GM23338 (cell line): ENCODE measurements around the gene ANTXR1. TPM values are rescaled to one million over a fixed set of nuclear protein-coding genes. Genes with fewer than 3 reads are reported as not detected.

Experiments used
- ETS1 ChIP-seq: IDR thresholded peaks from 2 replicates; pipeline ENCODE4 v1.6.1; 2016; ENCODE audit warnings: antibody characterized with exemption
- EZH2phosphoT487 ChIP-seq: fragments of 200-600 bp; sonication (generic); IDR thresholded peaks from one replicate; pipeline ENCODE4 v1.8.1; 2018; ENCODE audit warnings: antibody characterized with exemption; ENCODE audit not compliant: unreplicated experiment
- JUNB ChIP-seq: IDR thresholded peaks from one replicate; pipeline ENCODE4 v1.6.1; 2016; ENCODE audit warnings: antibody characterized with exemption; ENCODE audit not compliant: unreplicated experiment
- NANOG ChIP-seq: IDR thresholded peaks from 2 replicates; pipeline ENCODE4 v1.6.1; 2016; ENCODE audit warnings: antibody characterized with exemption, borderline replicate concordance
- ZNF114 ChIP-seq: fragments of 250-450 bp; sonication (Bioruptor Pico); IDR thresholded peaks from 2 replicates; pipeline ENCODE4 v1.5.0; 2020; ENCODE audit warnings: mild to moderate bottlenecking, moderate library complexity
- ZNF331 ChIP-seq: fragments of 250-450 bp; sonication (Bioruptor Pico); IDR thresholded peaks from 2 replicates; pipeline ENCODE4 v1.5.0; 2020; ENCODE audit warnings: low read depth, mild to moderate bottlenecking, moderate library complexity
- polyA plus RNA-seq: library from polyadenylated mRNA; unstranded; fragments of >200 nt; fragmentation: Nextera tagmentation; extraction: Ambion mirVana; gene quantifications from 2 replicates; pipeline ENCODE4 v1.2.1, GENCODE V29; 2016
- total RNA-seq: library from RNA; depleted of rRNA; stranded (reverse); fragments of >200 nt; shearing (Covaris generic); gene quantifications from 2 replicates; pipeline ENCODE4 v1.2.3, GENCODE V29; 2014
- TF ChIP-seq, protein P1 (sequence below): fragments of 250-450 bp; sonication (Bioruptor Pico); IDR thresholded peaks from 2 replicates; pipeline ENCODE4 v1.5.0; 2020; ENCODE audit warnings: mild to moderate bottlenecking, moderate library complexity
- TF ChIP-seq, protein P2 (sequence below), 2 experiments: fragments of 200-600 bp in 1 of 2; sonication (generic) in 1 of 2; conservative IDR thresholded peaks; 2 replicates each; pipeline versions ENCODE4 v1.5.1 to v1.6.1; 2016 to 2017; ENCODE audit warnings: antibody characterized with exemption in 2 of 2, low read depth in 2 of 2, mild to moderate bottlenecking in 2 of 2, moderate library complexity in 1 of 2

The ANTXR1 gene
- total and polyA plus RNA-seq, 2 experiments from 2014 or later = 16.1 to 23.1 TPM

DNA sequence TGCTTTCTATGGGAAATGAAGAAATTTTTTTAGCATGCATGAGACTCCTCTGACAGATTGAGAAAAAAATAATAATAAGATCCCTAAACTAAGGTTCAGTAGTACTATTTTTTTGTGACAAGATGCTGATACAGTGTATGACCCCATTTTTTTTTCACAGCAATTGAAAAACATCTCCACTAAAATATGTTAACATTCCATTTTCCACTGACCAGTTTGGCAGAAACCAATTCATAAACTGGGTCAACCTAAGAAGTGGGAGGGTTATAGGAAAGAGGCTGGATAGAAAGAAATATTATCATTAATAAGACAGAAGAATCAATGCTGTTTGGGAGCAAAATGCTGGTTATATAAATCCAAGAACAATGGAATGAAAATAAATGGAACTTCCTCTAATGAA is 182.7 kb downstream of the ANTXR1 start (continued):
- TF ChIP-seq, protein P1, sequence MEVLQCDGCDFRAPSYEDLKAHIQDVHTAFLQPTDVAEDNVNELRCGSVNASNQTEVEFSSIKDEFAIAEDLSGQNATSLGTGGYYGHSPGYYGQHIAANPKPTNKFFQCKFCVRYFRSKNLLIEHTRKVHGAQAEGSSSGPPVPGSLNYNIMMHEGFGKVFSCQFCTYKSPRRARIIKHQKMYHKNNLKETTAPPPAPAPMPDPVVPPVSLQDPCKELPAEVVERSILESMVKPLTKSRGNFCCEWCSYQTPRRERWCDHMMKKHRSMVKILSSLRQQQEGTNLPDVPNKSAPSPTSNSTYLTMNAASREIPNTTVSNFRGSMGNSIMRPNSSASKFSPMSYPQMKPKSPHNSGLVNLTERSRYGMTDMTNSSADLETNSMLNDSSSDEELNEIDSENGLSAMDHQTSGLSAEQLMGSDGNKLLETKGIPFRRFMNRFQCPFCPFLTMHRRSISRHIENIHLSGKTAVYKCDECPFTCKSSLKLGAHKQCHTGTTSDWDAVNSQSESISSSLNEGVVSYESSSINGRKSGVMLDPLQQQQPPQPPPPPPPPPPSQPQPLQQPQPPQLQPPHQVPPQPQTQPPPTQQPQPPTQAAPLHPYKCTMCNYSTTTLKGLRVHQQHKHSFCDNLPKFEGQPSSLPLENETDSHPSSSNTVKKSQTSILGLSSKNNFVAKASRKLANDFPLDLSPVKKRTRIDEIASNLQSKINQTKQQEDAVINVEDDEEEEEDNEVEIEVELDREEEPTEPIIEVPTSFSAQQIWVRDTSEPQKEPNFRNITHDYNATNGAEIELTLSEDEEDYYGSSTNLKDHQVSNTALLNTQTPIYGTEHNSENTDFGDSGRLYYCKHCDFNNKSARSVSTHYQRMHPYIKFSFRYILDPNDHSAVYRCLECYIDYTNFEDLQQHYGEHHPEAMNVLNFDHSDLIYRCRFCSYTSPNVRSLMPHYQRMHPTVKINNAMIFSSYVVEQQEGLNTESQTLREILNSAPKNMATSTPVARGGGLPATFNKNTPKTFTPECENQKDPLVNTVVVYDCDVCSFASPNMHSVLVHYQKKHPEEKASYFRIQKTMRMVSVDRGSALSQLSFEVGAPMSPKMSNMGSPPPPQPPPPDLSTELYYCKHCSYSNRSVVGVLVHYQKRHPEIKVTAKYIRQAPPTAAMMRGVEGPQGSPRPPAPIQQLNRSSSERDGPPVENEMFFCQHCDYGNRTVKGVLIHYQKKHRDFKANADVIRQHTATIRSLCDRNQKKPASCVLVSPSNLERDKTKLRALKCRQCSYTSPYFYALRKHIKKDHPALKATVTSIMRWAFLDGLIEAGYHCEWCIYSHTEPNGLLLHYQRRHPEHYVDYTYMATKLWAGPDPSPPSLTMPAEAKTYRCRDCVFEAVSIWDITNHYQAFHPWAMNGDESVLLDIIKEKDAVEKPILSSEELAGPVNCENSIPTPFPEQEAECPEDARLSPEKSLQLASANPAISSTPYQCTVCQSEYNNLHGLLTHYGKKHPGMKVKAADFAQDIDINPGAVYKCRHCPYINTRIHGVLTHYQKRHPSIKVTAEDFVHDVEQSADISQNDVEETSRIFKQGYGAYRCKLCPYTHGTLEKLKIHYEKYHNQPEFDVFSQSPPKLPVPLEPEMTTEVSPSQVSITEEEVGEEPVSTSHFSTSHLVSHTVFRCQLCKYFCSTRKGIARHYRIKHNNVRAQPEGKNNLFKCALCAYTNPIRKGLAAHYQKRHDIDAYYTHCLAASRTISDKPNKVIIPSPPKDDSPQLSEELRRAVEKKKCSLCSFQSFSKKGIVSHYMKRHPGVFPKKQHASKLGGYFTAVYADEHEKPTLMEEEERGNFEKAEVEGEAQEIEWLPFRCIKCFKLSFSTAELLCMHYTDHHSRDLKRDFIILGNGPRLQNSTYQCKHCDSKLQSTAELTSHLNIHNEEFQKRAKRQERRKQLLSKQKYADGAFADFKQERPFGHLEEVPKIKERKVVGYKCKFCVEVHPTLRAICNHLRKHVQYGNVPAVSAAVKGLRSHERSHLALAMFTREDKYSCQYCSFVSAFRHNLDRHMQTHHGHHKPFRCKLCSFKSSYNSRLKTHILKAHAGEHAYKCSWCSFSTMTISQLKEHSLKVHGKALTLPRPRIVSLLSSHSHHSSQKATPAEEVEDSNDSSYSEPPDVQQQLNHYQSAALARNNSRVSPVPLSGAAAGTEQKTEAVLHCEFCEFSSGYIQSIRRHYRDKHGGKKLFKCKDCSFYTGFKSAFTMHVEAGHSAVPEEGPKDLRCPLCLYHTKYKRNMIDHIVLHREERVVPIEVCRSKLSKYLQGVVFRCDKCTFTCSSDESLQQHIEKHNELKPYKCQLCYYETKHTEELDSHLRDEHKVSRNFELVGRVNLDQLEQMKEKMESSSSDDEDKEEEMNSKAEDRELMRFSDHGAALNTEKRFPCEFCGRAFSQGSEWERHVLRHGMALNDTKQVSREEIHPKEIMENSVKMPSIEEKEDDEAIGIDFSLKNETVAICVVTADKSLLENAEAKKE (CRISPR knock-in tag) = no peak
- TF ChIP-seq NANOG (no peak), ZNF114 (CRISPR knock-in tag) (no peak), ETS1 (no peak), EZH2phosphoT487 (no peak), JUNB (no peak), ZNF331 (CRISPR knock-in tag) (no peak)
- TF ChIP-seq, protein P2, sequence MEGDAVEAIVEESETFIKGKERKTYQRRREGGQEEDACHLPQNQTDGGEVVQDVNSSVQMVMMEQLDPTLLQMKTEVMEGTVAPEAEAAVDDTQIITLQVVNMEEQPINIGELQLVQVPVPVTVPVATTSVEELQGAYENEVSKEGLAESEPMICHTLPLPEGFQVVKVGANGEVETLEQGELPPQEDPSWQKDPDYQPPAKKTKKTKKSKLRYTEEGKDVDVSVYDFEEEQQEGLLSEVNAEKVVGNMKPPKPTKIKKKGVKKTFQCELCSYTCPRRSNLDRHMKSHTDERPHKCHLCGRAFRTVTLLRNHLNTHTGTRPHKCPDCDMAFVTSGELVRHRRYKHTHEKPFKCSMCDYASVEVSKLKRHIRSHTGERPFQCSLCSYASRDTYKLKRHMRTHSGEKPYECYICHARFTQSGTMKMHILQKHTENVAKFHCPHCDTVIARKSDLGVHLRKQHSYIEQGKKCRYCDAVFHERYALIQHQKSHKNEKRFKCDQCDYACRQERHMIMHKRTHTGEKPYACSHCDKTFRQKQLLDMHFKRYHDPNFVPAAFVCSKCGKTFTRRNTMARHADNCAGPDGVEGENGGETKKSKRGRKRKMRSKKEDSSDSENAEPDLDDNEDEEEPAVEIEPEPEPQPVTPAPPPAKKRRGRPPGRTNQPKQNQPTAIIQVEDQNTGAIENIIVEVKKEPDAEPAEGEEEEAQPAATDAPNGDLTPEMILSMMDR (conservative IDR thresholded peaks at IDR 0.05; ENCODE audit: low read depth in 2 of 2) = no peak
